Progenitor cell of endocrine pancreas (in vitro differentiated cells): ENCODE measurements around the gene KCNQ5. TPM values are rescaled to one million over a fixed set of nuclear protein-coding genes. Genes with fewer than 3 reads are reported as not detected.

Experiments used
- DNase-seq: peaks from one replicate; pipeline ENCODE4 v3.0.0; 2021; ENCODE audit warnings: low spot score; ENCODE audit not compliant: unreplicated experiment
- H3K27ac Mint-ChIP-seq: 2 replicates; pipeline ENCODE4 v1.8.0; 2021; ENCODE audit warnings: mild to moderate bottlenecking, moderate library complexity, mixed read lengths
- H3K27me3 Mint-ChIP-seq: 2 replicates; pipeline ENCODE4 v1.8.0; 2021; ENCODE audit warnings: mixed read lengths
- H3K36me3 Mint-ChIP-seq: 2 replicates; pipeline ENCODE4 v1.8.0; 2022; ENCODE audit warnings: mixed read lengths; ENCODE audit not compliant: insufficient read depth
- H3K4me1 Mint-ChIP-seq: 2 replicates; pipeline ENCODE4 v1.8.0; 2021; ENCODE audit warnings: low read depth, mixed read lengths
- H3K4me3 Mint-ChIP-seq: 2 replicates; pipeline ENCODE4 v1.8.0; 2021; ENCODE audit warnings: low read depth, mild to moderate bottlenecking, moderate library complexity, mixed read lengths
- H3K9me3 Mint-ChIP-seq: 2 replicates; pipeline ENCODE4 v1.8.0; 2021; ENCODE audit warnings: low read depth, mixed read lengths
- total RNA-seq: library from RNA; stranded (reverse); gene quantifications from 2 replicates; pipeline ENCODE4 v1.2.1, GENCODE V29; 2021
- TF ChIP-seq, protein P1 (sequence below): fragments of 200-600 bp; sonication (generic); IDR thresholded peaks from one replicate; pipeline ENCODE4 v1.5.0; 2021; ENCODE audit warnings: antibody characterized with exemption, mild to moderate bottlenecking; ENCODE audit not compliant: unreplicated experiment

The KCNQ5 gene
- total RNA-seq, 1 donor from 2014 or later: 1.0 TPM

- Mint-ChIP-seq H3K36me3 (no peaks in the 10 kb centered on the region), H3K4me3 (no peak overlapping the region), H3K27me3 (no peaks in the 10 kb centered on the region), H3K4me1 (no peaks in the 10 kb centered on the region), H3K27ac (no peak overlapping the region), H3K9me3 (no peaks in the 10 kb centered on the region)
- TF ChIP-seq, protein P1, sequence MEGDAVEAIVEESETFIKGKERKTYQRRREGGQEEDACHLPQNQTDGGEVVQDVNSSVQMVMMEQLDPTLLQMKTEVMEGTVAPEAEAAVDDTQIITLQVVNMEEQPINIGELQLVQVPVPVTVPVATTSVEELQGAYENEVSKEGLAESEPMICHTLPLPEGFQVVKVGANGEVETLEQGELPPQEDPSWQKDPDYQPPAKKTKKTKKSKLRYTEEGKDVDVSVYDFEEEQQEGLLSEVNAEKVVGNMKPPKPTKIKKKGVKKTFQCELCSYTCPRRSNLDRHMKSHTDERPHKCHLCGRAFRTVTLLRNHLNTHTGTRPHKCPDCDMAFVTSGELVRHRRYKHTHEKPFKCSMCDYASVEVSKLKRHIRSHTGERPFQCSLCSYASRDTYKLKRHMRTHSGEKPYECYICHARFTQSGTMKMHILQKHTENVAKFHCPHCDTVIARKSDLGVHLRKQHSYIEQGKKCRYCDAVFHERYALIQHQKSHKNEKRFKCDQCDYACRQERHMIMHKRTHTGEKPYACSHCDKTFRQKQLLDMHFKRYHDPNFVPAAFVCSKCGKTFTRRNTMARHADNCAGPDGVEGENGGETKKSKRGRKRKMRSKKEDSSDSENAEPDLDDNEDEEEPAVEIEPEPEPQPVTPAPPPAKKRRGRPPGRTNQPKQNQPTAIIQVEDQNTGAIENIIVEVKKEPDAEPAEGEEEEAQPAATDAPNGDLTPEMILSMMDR: no peak
- no peak for DNase-seq
Observed at GRCh38 chr6:72720464-72720863, 98.6 kb downstream of the KCNQ5 start.

- TF ChIP-seq, protein P1: no peak
- Mint-ChIP-seq H3K4me3 (no peak overlapping the region), H3K9me3 (no peaks in the 10 kb centered on the region), H3K27me3 (no peaks in the 10 kb centered on the region), H3K27ac (no peak overlapping the region), H3K36me3 (no peaks in the 10 kb centered on the region), H3K4me1 (no peaks in the 10 kb centered on the region)
- DNase-seq: no peak
Observed at GRCh38 chr6:72721346-72721745, 99.5 kb downstream of the KCNQ5 start.

DNA sequence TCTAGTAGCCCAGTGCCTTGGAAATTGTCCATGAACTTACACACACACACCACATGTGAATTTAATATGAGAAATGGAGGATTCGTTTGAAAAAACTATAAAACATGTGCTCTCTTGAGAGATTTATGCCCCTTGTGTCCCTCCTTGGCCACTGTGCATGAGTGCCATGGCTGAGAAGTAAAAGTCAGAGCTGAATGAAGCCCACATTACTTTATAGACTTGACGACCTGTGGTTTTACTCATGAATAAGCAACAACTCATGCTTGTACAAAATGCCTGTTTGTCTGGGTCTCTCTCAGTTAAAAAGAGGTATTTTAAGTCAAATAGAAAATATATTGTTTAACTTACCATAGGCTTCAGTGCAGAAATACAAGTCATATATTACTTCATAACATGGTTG is 102.7 kb downstream of the KCNQ5 start:
- no peaks in the 10 kb centered on the region for H3K36me3 Mint-ChIP-seq
- no peak overlapping the region for H3K27ac Mint-ChIP-seq
- H3K4me1 Mint-ChIP-seq: no peaks in the 10 kb centered on the region
- TF ChIP-seq, protein P1: no peak
- no peaks in the 10 kb centered on the region for H3K9me3 Mint-ChIP-seq
- no peak overlapping the region for H3K4me3 Mint-ChIP-seq
- no peak for DNase-seq
- H3K27me3 Mint-ChIP-seq: no peaks in the 10 kb centered on the region

- Mint-ChIP-seq H3K36me3 (no peaks in the 10 kb centered on the region), H3K4me3 (no peak overlapping the region), H3K9me3 (no peaks in the 10 kb centered on the region), H3K4me1 (no peaks in the 10 kb centered on the region), H3K27me3 (no peaks in the 10 kb centered on the region), H3K27ac (no peak overlapping the region)
- no peak for DNase-seq
- TF ChIP-seq, protein P1: no peak
Observed at GRCh38 chr6:72728706-72729343, 107.0 kb downstream of the KCNQ5 start.

DNA sequence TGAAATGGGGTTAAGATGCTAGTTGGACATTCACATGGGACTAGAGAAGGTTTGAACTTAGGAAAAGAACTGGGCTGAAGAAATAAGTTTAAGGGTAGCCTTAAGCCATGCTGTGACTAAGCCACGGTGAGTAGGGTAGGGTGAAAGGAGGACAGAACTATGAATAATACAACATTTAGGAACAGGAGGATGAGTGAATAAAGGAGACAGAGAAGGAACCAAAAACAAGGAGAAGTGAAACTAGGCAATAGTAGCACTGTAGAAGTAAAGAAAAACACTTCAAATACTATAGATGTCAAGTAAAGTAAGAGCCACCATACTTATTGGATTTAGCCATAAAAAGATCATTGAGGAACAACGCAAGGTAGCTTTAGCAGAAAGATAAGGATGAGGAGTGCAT is 111.2 kb downstream of the KCNQ5 start:
- Mint-ChIP-seq H3K9me3 (no peaks in the 10 kb centered on the region), H3K27ac (no peak overlapping the region), H3K27me3 (no peaks in the 10 kb centered on the region), H3K36me3 (no peaks in the 10 kb centered on the region), H3K4me1 (no peaks in the 10 kb centered on the region), H3K4me3 (no peak overlapping the region)
- DNase-seq: no peak
- TF ChIP-seq, protein P1: no peak
